Measurements from ENCODE around the gene TIMP2. TPM values are rescaled to one million over a fixed set of nuclear protein-coding genes. Genes with fewer than 3 reads are reported as not detected.

The TIMP2 gene
- total and polyA plus RNA-seq, 2 experiments from 2014 or later, result 10.6 to 22.5 TPM

DNA sequence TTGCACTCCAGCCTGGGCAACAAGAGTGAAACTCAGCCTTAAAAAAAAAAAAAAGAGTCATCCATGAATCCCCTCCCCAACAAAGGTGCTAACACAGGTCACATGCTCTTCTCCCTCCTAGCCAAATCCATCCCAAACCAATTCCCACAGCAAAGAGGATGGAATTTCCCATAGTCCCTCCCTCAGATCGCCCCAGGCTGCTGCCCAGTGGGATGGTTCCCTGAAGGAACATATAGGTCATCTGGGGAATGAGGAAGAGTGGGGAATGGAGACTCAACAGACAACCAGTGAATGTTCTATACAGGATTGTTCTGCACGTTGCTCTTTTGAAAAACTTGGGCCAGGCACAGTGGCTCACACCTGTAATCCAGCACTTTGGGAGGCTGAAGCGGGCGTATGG lies 36.4 kb upstream of the TIMP2 start:
- no peak for DNase-seq (ENCODE audit: low spot score)
- no peaks in the 10 kb centered on the region for H3K9me3 Mint-ChIP-seq
- no peak overlapping the region for H2AFZ ChIP-seq
- H3K36me3 ChIP-seq (ENCODE audit: insufficient read depth), result no peaks in the 10 kb centered on the region
- H3K4me3 ChIP-seq, result no peak overlapping the region
- H3K27ac ChIP-seq (ENCODE audit: low read depth), result no peak overlapping the region
- H3K27me3 ChIP-seq (ENCODE audit: insufficient read depth), result no peaks in the 10 kb centered on the region
- H3K4me2 ChIP-seq, result no peak overlapping the region
- peaks cover 8% of the 10 kb centered on the region for H3K27me3 Mint-ChIP-seq (ENCODE audit: insufficient read depth, low read depth, poor library complexity)
- H4K20me1 ChIP-seq (replicated peaks; ENCODE audit: insufficient read depth), result no peaks in the 10 kb centered on the region
- H3K4me1 Mint-ChIP-seq, result no peaks in the 10 kb centered on the region
- H3K27ac Mint-ChIP-seq, result no peak overlapping the region
- no peak for ATAC-seq
- no peak for TF ChIP-seq CREB1 (CRISPR knock-in tag; IDR thresholded peaks at IDR 0.05; ENCODE audit: low read depth)
- no peak for TF ChIP-seq ZNF331 (CRISPR knock-in tag; IDR thresholded peaks at IDR 0.05; ENCODE audit: low read depth)
- TF ChIP-seq, protein P1, sequence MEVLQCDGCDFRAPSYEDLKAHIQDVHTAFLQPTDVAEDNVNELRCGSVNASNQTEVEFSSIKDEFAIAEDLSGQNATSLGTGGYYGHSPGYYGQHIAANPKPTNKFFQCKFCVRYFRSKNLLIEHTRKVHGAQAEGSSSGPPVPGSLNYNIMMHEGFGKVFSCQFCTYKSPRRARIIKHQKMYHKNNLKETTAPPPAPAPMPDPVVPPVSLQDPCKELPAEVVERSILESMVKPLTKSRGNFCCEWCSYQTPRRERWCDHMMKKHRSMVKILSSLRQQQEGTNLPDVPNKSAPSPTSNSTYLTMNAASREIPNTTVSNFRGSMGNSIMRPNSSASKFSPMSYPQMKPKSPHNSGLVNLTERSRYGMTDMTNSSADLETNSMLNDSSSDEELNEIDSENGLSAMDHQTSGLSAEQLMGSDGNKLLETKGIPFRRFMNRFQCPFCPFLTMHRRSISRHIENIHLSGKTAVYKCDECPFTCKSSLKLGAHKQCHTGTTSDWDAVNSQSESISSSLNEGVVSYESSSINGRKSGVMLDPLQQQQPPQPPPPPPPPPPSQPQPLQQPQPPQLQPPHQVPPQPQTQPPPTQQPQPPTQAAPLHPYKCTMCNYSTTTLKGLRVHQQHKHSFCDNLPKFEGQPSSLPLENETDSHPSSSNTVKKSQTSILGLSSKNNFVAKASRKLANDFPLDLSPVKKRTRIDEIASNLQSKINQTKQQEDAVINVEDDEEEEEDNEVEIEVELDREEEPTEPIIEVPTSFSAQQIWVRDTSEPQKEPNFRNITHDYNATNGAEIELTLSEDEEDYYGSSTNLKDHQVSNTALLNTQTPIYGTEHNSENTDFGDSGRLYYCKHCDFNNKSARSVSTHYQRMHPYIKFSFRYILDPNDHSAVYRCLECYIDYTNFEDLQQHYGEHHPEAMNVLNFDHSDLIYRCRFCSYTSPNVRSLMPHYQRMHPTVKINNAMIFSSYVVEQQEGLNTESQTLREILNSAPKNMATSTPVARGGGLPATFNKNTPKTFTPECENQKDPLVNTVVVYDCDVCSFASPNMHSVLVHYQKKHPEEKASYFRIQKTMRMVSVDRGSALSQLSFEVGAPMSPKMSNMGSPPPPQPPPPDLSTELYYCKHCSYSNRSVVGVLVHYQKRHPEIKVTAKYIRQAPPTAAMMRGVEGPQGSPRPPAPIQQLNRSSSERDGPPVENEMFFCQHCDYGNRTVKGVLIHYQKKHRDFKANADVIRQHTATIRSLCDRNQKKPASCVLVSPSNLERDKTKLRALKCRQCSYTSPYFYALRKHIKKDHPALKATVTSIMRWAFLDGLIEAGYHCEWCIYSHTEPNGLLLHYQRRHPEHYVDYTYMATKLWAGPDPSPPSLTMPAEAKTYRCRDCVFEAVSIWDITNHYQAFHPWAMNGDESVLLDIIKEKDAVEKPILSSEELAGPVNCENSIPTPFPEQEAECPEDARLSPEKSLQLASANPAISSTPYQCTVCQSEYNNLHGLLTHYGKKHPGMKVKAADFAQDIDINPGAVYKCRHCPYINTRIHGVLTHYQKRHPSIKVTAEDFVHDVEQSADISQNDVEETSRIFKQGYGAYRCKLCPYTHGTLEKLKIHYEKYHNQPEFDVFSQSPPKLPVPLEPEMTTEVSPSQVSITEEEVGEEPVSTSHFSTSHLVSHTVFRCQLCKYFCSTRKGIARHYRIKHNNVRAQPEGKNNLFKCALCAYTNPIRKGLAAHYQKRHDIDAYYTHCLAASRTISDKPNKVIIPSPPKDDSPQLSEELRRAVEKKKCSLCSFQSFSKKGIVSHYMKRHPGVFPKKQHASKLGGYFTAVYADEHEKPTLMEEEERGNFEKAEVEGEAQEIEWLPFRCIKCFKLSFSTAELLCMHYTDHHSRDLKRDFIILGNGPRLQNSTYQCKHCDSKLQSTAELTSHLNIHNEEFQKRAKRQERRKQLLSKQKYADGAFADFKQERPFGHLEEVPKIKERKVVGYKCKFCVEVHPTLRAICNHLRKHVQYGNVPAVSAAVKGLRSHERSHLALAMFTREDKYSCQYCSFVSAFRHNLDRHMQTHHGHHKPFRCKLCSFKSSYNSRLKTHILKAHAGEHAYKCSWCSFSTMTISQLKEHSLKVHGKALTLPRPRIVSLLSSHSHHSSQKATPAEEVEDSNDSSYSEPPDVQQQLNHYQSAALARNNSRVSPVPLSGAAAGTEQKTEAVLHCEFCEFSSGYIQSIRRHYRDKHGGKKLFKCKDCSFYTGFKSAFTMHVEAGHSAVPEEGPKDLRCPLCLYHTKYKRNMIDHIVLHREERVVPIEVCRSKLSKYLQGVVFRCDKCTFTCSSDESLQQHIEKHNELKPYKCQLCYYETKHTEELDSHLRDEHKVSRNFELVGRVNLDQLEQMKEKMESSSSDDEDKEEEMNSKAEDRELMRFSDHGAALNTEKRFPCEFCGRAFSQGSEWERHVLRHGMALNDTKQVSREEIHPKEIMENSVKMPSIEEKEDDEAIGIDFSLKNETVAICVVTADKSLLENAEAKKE (CRISPR knock-in tag; IDR thresholded peaks at IDR 0.05), result no peak
- no peak for TF ChIP-seq STAT1 (IDR thresholded peaks at IDR 0.05; ENCODE audit: unreplicated experiment)
- TF ChIP-seq, protein P2, sequence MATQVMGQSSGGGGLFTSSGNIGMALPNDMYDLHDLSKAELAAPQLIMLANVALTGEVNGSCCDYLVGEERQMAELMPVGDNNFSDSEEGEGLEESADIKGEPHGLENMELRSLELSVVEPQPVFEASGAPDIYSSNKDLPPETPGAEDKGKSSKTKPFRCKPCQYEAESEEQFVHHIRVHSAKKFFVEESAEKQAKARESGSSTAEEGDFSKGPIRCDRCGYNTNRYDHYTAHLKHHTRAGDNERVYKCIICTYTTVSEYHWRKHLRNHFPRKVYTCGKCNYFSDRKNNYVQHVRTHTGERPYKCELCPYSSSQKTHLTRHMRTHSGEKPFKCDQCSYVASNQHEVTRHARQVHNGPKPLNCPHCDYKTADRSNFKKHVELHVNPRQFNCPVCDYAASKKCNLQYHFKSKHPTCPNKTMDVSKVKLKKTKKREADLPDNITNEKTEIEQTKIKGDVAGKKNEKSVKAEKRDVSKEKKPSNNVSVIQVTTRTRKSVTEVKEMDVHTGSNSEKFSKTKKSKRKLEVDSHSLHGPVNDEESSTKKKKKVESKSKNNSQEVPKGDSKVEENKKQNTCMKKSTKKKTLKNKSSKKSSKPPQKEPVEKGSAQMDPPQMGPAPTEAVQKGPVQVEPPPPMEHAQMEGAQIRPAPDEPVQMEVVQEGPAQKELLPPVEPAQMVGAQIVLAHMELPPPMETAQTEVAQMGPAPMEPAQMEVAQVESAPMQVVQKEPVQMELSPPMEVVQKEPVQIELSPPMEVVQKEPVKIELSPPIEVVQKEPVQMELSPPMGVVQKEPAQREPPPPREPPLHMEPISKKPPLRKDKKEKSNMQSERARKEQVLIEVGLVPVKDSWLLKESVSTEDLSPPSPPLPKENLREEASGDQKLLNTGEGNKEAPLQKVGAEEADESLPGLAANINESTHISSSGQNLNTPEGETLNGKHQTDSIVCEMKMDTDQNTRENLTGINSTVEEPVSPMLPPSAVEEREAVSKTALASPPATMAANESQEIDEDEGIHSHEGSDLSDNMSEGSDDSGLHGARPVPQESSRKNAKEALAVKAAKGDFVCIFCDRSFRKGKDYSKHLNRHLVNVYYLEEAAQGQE (IDR thresholded peaks at IDR 0.05; ENCODE audit: unreplicated experiment), result no peak
- no peak for TF ChIP-seq JUNB (IDR thresholded peaks at IDR 0.05; ENCODE audit: unreplicated experiment)
- no peak for TF ChIP-seq EZH2phosphoT487 (IDR thresholded peaks at IDR 0.05; ENCODE audit: unreplicated experiment)
- TF ChIP-seq, protein P3, sequence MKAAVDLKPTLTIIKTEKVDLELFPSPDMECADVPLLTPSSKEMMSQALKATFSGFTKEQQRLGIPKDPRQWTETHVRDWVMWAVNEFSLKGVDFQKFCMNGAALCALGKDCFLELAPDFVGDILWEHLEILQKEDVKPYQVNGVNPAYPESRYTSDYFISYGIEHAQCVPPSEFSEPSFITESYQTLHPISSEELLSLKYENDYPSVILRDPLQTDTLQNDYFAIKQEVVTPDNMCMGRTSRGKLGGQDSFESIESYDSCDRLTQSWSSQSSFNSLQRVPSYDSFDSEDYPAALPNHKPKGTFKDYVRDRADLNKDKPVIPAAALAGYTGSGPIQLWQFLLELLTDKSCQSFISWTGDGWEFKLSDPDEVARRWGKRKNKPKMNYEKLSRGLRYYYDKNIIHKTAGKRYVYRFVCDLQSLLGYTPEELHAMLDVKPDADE (IDR thresholded peaks at IDR 0.05), result no peak
- TF ChIP-seq ZNF114 (CRISPR knock-in tag; IDR thresholded peaks at IDR 0.05), result no peak
- TF ChIP-seq, protein P4, sequence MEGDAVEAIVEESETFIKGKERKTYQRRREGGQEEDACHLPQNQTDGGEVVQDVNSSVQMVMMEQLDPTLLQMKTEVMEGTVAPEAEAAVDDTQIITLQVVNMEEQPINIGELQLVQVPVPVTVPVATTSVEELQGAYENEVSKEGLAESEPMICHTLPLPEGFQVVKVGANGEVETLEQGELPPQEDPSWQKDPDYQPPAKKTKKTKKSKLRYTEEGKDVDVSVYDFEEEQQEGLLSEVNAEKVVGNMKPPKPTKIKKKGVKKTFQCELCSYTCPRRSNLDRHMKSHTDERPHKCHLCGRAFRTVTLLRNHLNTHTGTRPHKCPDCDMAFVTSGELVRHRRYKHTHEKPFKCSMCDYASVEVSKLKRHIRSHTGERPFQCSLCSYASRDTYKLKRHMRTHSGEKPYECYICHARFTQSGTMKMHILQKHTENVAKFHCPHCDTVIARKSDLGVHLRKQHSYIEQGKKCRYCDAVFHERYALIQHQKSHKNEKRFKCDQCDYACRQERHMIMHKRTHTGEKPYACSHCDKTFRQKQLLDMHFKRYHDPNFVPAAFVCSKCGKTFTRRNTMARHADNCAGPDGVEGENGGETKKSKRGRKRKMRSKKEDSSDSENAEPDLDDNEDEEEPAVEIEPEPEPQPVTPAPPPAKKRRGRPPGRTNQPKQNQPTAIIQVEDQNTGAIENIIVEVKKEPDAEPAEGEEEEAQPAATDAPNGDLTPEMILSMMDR (conservative IDR thresholded peaks at IDR 0.05; ENCODE audit: low read depth in 2 of 2), result no peak
- no peak for TF ChIP-seq POLR2AphosphoS5 (IDR thresholded peaks at IDR 0.05; ENCODE audit: low read depth)
- no peak for TF ChIP-seq NANOG (IDR thresholded peaks at IDR 0.05; ENCODE audit: borderline replicate concordance)
- TF ChIP-seq EZH2 (IDR thresholded peaks at IDR 0.05; ENCODE audit: low read depth, unreplicated experiment), result no peak
- H3K79me2 ChIP-seq (replicated peaks; ENCODE audit: insufficient read depth), result no peaks in the 10 kb centered on the region
- H3K4me3 Mint-ChIP-seq, result no peak overlapping the region
- no peaks in the 10 kb centered on the region for H3K4me1 ChIP-seq (ENCODE audit: insufficient read depth)
- no peaks in the 10 kb centered on the region for H3F3A ChIP-seq (replicated peaks; ENCODE audit: low read depth)
- H3K9me2 ChIP-seq (ENCODE audit: insufficient read depth), result no peaks in the 10 kb centered on the region
- no peaks in the 10 kb centered on the region for H3K36me3 Mint-ChIP-seq (ENCODE audit: low read depth)

Measured in GM23338 (cell line).